Erythroblast (primary cell): ENCODE data around the gene NYAP1.

Source experiments
- GATA1 ChIP-seq: IDR thresholded peaks from 2 replicates; pipeline ENCODE4 v1.6.1; 2011; ENCODE audit warnings: low read depth, mild to moderate bottlenecking, control low read depth, low read length, moderate library complexity
- POLR2A ChIP-seq: IDR thresholded peaks from 2 replicates; pipeline ENCODE4 v1.6.1; 2011; ENCODE audit warnings: mild to moderate bottlenecking, low read length

DNA sequence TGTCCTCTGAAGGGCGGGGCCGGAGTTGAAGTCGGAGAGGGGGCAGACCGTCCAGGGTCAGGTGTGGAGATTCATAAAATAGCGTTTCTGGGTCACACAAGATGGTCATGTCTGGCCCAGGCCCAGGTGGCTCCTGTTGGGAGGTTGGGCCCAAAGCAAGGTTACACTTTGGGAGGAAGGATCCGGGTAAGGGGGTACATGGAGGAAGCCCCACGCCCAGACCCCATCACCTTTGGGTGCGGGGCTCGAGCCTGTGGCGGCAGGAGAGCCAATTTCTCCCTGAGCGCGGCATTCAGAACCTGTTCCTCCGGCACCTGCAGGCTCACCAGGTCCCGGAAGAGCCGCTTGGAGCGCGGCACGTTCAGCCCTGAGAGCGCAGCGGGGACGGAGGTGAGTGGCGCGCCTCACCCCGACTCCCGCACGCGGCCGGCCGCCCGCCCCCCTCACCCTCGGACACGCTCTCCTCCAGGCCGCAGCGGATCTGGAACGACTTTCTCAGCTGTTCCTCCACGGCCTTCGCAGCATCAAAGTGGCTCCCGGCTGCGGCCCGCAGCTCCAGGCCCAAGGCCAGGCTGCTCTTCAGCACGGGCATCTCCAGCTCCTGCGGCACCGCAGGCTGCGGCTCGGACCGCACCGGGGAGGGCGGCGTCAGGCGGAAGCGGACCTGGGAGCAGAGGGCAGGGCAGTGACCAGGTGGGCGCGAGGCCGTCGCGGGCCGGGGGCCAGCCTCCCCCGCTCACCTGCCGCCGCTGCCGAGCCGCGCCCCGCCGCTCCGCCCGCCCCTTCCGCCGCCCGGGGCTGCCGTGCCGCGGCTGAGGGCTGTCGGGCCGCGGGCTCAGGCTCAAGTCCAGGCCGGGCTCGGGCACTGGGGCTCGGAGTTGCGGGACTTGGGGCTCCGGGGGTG, 48.1 kb upstream of the NYAP1 start:
- TF ChIP-seq POLR2A = no peak
- no peak for TF ChIP-seq GATA1
